ENCODE results near the gene BLID. TPM values are rescaled to one million over a fixed set of nuclear protein-coding genes. Genes with fewer than 3 reads are reported as not detected.

The BLID gene
- total and polyA plus RNA-seq, 10 of the 15 experiments (the other 5 are each of a cell fraction or from before 2014, with no cell fraction given): not detected

DNA sequence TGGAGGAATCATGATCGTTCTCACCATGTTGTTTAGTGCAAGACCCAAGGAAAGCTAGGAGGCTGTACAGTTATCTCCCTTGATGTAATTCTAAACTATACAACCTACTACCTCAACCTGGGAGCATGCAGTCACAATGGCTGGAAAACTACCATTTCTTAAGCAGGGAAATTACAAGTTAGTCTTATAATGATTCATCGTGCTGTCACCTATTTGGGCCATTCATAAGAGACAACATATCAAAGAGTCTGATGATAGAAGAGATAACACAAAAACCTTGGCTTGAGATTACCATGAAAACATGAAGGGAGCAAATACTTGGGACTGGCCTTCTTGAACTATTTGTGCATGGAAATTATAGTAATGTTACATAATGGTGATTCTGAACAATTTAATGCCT is 30.5 kb upstream of the BLID start:
- H3K4me2 ChIP-seq (ENCODE audit: control insufficient read depth, insufficient read depth): no peak overlapping the region
- no peaks in the 10 kb centered on the region for H3K79me2 ChIP-seq (ENCODE audit: control insufficient read depth, insufficient read depth, low read length)
- FAIRE-seq: no peak
- WGBS (ENCODE audit: insufficient coverage, insufficient replicate concordance, low lambda C conversion rate, missing lambda C conversion rate): 0% methylated on average over 2 of the region's 2 CpGs
- POLR2A ChIA-PET: no interaction called here
- ATAC-seq: no peak
- CTCF ChIA-PET: no interaction called here
- intact Hi-C loops (cut with micrococcal nuclease; ENCODE audit: unreplicated experiment) (no loop called here), in situ Hi-C loops (cut with MboI) (no loop called here)
- RAD21 ChIA-PET (ENCODE audit: unreplicated experiment): no interaction called here
- no TSS peak for BruUV-seq (replicated peaks)
- no peaks in the 10 kb centered on the region for H4K20me1 ChIP-seq (ENCODE audit: control insufficient read depth, insufficient read depth)
- no peaks in the 10 kb centered on the region for H3K9me3 ChIP-seq (replicated peaks; ENCODE audit: control insufficient read depth, insufficient read depth, low read length)
- SMC1A ChIA-PET (ENCODE audit: uncharacterized antibody, unreplicated experiment): no interaction called here
- no peak overlapping the region for H3K4me3 ChIP-seq
- no peak overlapping the region for H2AFZ ChIP-seq (ENCODE audit: control insufficient read depth, low read depth, low read length)
- TF ChIP-seq CHD4 (IDR thresholded peaks at IDR 0.05) (no peak), FOS (IDR thresholded peaks at IDR 0.05; ENCODE audit: borderline replicate concordance, extremely low read depth, insufficient read length) (no peak), CREB1 (IDR thresholded peaks at IDR 0.05; ENCODE audit: low read depth) (no peak), ZNF274 (IDR thresholded peaks at IDR 0.05; ENCODE audit: insufficient read depth, insufficient read length) (no peak), JUNB (IDR thresholded peaks at IDR 0.05) (no peak), DPF2 (IDR thresholded peaks at IDR 0.05) (no peak), SRF (IDR thresholded peaks at IDR 0.05; ENCODE audit: low read depth in 2 of 2, low read length in 2 of 2) (no peak), TARDBP (IDR thresholded peaks at IDR 0.05; ENCODE audit: borderline replicate concordance) (no peak), IRF4 (IDR thresholded peaks at IDR 0.05; ENCODE audit: low read depth, low read length) (no peak), ZZZ3 (IDR thresholded peaks at IDR 0.05; ENCODE audit: control insufficient read depth, insufficient read length, low read depth) (no peak), HDAC2 (IDR thresholded peaks at IDR 0.05) (no peak), WRNIP1 (IDR thresholded peaks at IDR 0.05; ENCODE audit: borderline replicate concordance, low read depth, low read length) (no peak)
- TF ChIP-seq, protein P1, sequence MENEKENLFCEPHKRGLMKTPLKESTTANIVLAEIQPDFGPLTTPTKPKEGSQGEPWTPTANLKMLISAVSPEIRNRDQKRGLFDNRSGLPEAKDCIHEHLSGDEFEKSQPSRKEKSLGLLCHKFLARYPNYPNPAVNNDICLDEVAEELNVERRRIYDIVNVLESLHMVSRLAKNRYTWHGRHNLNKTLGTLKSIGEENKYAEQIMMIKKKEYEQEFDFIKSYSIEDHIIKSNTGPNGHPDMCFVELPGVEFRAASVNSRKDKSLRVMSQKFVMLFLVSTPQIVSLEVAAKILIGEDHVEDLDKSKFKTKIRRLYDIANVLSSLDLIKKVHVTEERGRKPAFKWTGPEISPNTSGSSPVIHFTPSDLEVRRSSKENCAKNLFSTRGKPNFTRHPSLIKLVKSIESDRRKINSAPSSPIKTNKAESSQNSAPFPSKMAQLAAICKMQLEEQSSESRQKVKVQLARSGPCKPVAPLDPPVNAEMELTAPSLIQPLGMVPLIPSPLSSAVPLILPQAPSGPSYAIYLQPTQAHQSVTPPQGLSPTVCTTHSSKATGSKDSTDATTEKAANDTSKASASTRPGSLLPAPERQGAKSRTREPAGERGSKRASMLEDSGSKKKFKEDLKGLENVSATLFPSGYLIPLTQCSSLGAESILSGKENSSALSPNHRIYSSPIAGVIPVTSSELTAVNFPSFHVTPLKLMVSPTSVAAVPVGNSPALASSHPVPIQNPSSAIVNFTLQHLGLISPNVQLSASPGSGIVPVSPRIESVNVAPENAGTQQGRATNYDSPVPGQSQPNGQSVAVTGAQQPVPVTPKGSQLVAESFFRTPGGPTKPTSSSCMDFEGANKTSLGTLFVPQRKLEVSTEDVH (IDR thresholded peaks at IDR 0.05; ENCODE audit: low read depth, partially characterized antibody): no peak
- TF ChIP-seq, protein P2, sequence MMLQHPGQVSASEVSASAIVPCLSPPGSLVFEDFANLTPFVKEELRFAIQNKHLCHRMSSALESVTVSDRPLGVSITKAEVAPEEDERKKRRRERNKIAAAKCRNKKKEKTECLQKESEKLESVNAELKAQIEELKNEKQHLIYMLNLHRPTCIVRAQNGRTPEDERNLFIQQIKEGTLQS (IDR thresholded peaks at IDR 0.05; ENCODE audit: borderline replicate concordance, extremely low read depth, low read depth, low read length): no peak
- TF ChIP-seq, protein P3, sequence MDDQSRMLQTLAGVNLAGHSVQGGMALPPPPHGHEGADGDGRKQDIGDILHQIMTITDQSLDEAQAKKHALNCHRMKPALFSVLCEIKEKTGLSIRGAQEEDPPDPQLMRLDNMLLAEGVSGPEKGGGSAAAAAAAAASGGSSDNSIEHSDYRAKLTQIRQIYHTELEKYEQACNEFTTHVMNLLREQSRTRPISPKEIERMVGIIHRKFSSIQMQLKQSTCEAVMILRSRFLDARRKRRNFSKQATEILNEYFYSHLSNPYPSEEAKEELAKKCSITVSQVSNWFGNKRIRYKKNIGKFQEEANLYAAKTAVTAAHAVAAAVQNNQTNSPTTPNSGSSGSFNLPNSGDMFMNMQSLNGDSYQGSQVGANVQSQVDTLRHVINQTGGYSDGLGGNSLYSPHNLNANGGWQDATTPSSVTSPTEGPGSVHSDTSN (IDR thresholded peaks at IDR 0.05; ENCODE audit: insufficient replicate concordance, low read depth, low read length): no peak
- H3K27ac ChIP-seq (ENCODE audit: control insufficient read depth, insufficient read depth): no peak overlapping the region
- H3K4me1 ChIP-seq (ENCODE audit: control insufficient read depth, insufficient read depth, low read length): no peaks in the 10 kb centered on the region
- DNase-seq (ENCODE audit: low read depth, low spot score): no peak
- no peaks in the 10 kb centered on the region for H3K36me3 ChIP-seq (ENCODE audit: control insufficient read depth in 2 of 2, insufficient read depth in 2 of 2, low read length in 1 of 2)
- H3K27me3 ChIP-seq (replicated peaks in 1 of 2; ENCODE audit: control insufficient read depth in 2 of 2, insufficient read depth in 2 of 2, low read length in 1 of 2): no peaks in the 10 kb centered on the region
- H3K9ac ChIP-seq (ENCODE audit: control insufficient read depth, insufficient read depth, low read length): no peak overlapping the region
